Caco-2 (cell line): Measurements from ENCODE around the gene CYB561D1. TPM values are rescaled to one million over a fixed set of nuclear protein-coding genes. Genes with fewer than 3 reads are reported as not detected.

Source experiments
- BruUV-seq: library from RNA; stranded (reverse); fragments of 400-500 nt; replicated peaks from 2 replicates; lab custom pipeline; 2021; lab: Mats Ljungman, UMichigan
- CTCF ChIA-PET: fragments of 300-600 bp; sonication (Branson Sonifier 250); formaldehyde crosslinking; loops from one replicate; lab custom pipeline; 2022; ENCODE audit warnings: antibody characterized with exemption; lab: Charles Lee
- POLR2A ChIA-PET: fragments of 300-600 bp; sonication (Branson Sonifier 250); formaldehyde crosslinking; loops from one replicate; lab custom pipeline; 2022; ENCODE audit warnings: antibody characterized with exemption; lab: Charles Lee
- DNase-seq, 2 experiments: peaks; one replicate each; pipeline versions ENCODE4 v3.0.0 to v3.0.0-alpha.2; 2020 to 2022
- H3K27me3 ChIP-seq: replicated peaks from 2 replicates; pipeline ENCODE4 v1.6.0; 2011; ENCODE audit warnings: low read length; ENCODE audit not compliant: control insufficient read depth, insufficient read depth
- H3K36me3 ChIP-seq: 2 replicates; pipeline ENCODE4 v1.5.1; 2011; ENCODE audit warnings: low read length; ENCODE audit not compliant: control insufficient read depth, insufficient read depth
- H3K4me1 ChIP-seq: fragments of 250-450 bp; sonication (Bioruptor Pico); 2 replicates; pipeline ENCODE4 v1.5.1; 2020; ENCODE audit warnings: mild to moderate bottlenecking
- H3K4me3 ChIP-seq: 2 replicates; pipeline ENCODE4 v1.5.1; 2011; ENCODE audit warnings: low read depth, mild to moderate bottlenecking, control low read depth, low read length
- H3K9me3 ChIP-seq: fragments of 250-450 bp; sonication (Bioruptor Pico); 2 replicates; pipeline ENCODE4 v1.5.1; 2020; ENCODE audit warnings: mild to moderate bottlenecking, moderate library complexity
- H3K27ac Mint-ChIP-seq: one replicate; pipeline ENCODE4 v1.8.0; 2022; ENCODE audit warnings: mixed read lengths; ENCODE audit not compliant: unreplicated experiment
- H3K27me3 Mint-ChIP-seq: one replicate; pipeline ENCODE4 v1.8.0; 2022; ENCODE audit warnings: mixed read lengths; ENCODE audit not compliant: insufficient read depth, unreplicated experiment
- H3K36me3 Mint-ChIP-seq: one replicate; pipeline ENCODE4 v1.8.0; 2022; ENCODE audit warnings: mild to moderate bottlenecking, mixed read lengths; ENCODE audit not compliant: insufficient read depth, unreplicated experiment
- H3K4me1 Mint-ChIP-seq: one replicate; pipeline ENCODE4 v1.8.0; 2022; ENCODE audit warnings: low read depth, mixed read lengths; ENCODE audit not compliant: unreplicated experiment
- H3K4me3 Mint-ChIP-seq: one replicate; pipeline ENCODE4 v1.8.0; 2022; ENCODE audit warnings: mild to moderate bottlenecking, moderate library complexity, mixed read lengths; ENCODE audit not compliant: unreplicated experiment
- H3K9me3 Mint-ChIP-seq: one replicate; pipeline ENCODE4 v1.8.0; 2022; ENCODE audit warnings: mixed read lengths; ENCODE audit not compliant: unreplicated experiment
- intact Hi-C: fragments of 100-400 bp; cut with micrococcal nuclease; formaldehyde crosslinking; loops from one replicate; pipeline ENCODE4 v1.10.0; 2022; ENCODE audit not compliant: unreplicated experiment
- total RNA-seq: library from RNA; stranded (reverse); gene quantifications from 2 replicates; pipeline ENCODE4 v1.2.3, GENCODE V29; 2022
- TF ChIP-seq, protein P1 (sequence below), 2 experiments: fragments of 200-600 bp in 1 of 2; IDR thresholded peaks; 1 replicate in 1 of 2; 2 replicates in 1 of 2; pipeline versions ENCODE4 v1.5.1 to v1.8.0; 2011 to 2022; ENCODE audit warnings: antibody characterized with exemption in 1 of 2, control low read depth in 1 of 2, inconsistent platforms in 1 of 2, low read depth in 1 of 2, low read length in 1 of 2, mild to moderate bottlenecking in 1 of 2, moderate library complexity in 1 of 2; ENCODE audit not compliant: insufficient read depth in 1 of 2, severe bottlenecking in 1 of 2, unreplicated experiment in 1 of 2

Gene CYB561D1
- total RNA-seq, 1 experiment from 2014 or later: 7.3 TPM

DNA sequence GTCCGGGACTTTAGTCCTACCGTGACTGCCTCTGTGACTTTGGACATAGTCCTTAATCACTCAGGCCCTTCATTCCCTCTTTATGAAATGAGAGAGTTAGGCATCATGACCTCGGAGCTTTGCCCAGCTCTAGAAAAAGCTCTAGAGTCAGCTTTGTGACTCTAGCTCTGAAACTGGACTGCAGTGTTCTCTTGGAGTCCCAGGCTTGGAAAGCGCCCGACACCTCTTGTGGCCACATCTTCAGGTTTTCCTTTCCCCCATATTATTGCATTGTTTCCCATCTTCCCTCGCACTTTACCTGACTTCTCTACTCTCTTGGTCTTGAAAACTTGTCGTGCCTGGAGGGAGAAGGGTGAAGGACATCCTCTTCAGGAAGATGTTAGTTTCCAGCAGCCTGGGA is 28.1 kb downstream of the CYB561D1 start:
- Histone ChIP-seq H3K4me1 (no peaks in the 10 kb centered on the region), H3K27me3 (no peaks in the 10 kb centered on the region), H3K36me3 (no peaks in the 10 kb centered on the region), H3K4me3 (no peak overlapping the region), H3K9me3 (no peaks in the 10 kb centered on the region)
- no TSS peak for BruUV-seq
- ChIA-PET CTCF (no interaction called here), POLR2A (no interaction called here)
- TF ChIP-seq, protein P1, sequence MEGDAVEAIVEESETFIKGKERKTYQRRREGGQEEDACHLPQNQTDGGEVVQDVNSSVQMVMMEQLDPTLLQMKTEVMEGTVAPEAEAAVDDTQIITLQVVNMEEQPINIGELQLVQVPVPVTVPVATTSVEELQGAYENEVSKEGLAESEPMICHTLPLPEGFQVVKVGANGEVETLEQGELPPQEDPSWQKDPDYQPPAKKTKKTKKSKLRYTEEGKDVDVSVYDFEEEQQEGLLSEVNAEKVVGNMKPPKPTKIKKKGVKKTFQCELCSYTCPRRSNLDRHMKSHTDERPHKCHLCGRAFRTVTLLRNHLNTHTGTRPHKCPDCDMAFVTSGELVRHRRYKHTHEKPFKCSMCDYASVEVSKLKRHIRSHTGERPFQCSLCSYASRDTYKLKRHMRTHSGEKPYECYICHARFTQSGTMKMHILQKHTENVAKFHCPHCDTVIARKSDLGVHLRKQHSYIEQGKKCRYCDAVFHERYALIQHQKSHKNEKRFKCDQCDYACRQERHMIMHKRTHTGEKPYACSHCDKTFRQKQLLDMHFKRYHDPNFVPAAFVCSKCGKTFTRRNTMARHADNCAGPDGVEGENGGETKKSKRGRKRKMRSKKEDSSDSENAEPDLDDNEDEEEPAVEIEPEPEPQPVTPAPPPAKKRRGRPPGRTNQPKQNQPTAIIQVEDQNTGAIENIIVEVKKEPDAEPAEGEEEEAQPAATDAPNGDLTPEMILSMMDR (IDR thresholded peaks at IDR 0.05; ENCODE audit: insufficient read depth in 1 of 2, low read depth in 1 of 2, low read length in 1 of 2, severe bottlenecking in 1 of 2, unreplicated experiment in 1 of 2): no peak
- DNase-seq: no peak
- H3K27me3 Mint-ChIP-seq: peaks cover 18% of the 10 kb centered on the region
- H3K36me3 Mint-ChIP-seq: no peaks in the 10 kb centered on the region
- H3K9me3 Mint-ChIP-seq: no peaks in the 10 kb centered on the region
- no peak overlapping the region for H3K4me3 Mint-ChIP-seq
- no peaks in the 10 kb centered on the region for H3K4me1 Mint-ChIP-seq
- intact Hi-C loops: no loop called here
- no peak overlapping the region for H3K27ac Mint-ChIP-seq

DNA sequence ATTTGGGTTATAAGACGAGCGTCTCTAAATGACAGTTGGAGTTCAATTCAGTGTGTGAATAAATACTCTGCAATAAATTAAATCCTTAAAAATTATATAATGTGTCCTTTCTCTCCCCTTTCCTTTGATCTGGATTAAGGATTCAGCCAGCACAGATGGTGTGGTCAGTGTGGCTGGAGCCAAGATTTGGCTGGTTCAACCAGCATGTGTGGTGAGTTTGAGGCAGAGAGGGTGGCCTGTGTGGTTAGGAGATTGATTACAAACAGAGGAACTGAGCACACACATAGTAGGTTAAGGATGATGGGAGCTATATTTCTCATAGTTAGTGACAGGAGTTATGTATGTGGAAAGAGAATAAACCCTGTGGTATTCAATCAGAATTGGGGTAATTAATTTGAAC is 29.8 kb downstream of the CYB561D1 start:
- no TSS peak for BruUV-seq
- Mint-ChIP-seq H3K4me3 (no peak overlapping the region), H3K4me1 (no peaks in the 10 kb centered on the region), H3K27ac (no peak overlapping the region), H3K9me3 (no peaks in the 10 kb centered on the region), H3K36me3 (no peaks in the 10 kb centered on the region), H3K27me3 (peaks cover 18% of the 10 kb centered on the region)
- TF ChIP-seq, protein P1 (IDR thresholded peaks at IDR 0.05; ENCODE audit: insufficient read depth in 1 of 2, low read depth in 1 of 2, low read length in 1 of 2, severe bottlenecking in 1 of 2, unreplicated experiment in 1 of 2): no peak
- Histone ChIP-seq H3K9me3 (no peaks in the 10 kb centered on the region), H3K27me3 (no peaks in the 10 kb centered on the region), H3K4me1 (no peaks in the 10 kb centered on the region), H3K36me3 (no peaks in the 10 kb centered on the region), H3K4me3 (no peak overlapping the region)
- intact Hi-C loops: no loop called here
- POLR2A ChIA-PET: no interaction called here
- CTCF ChIA-PET: no interaction called here
- no peak for DNase-seq

DNA sequence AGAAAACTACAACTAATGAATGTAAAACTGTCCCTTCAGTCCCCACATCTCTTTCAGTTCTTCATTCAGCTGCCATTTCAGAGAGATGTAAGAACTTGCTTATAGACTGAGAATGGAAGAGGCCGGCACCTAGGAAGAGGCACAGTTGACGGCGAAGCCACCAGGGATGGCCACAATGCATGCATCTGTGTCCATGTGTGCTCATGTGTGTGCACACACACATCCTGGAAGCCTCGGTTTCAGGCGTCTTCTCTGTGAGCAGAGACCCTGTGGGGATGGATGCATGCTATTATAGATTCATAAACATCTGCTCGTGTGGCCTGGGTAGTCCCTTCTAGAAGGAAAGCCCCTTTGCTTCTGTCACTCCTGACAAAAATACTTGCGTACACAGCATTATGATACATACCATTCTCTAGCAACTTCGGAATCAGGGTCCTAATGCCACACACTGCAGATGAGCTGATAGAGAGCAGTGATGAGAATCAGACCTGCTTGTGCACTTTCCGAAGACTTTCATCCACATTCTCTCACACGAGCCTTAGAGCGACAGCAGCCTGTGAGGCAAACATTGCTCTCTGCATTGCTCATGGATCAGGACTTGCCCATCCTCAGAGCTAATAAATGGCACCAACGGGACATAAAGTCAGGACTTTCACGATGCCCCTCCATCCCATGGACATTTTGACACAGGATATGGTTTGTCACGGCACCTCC is 33.4 kb downstream of the CYB561D1 start:
- Histone ChIP-seq H3K9me3 (no peaks in the 10 kb centered on the region), H3K36me3 (no peaks in the 10 kb centered on the region), H3K4me3 (no peak overlapping the region), H3K4me1 (no peaks in the 10 kb centered on the region), H3K27me3 (no peaks in the 10 kb centered on the region)
- intact Hi-C loops: no loop called here
- ChIA-PET CTCF (no interaction called here), POLR2A (no interaction called here)
- no peak overlapping the region for H3K4me3 Mint-ChIP-seq
- H3K27me3 Mint-ChIP-seq: peaks cover 17% of the 10 kb centered on the region
- H3K27ac Mint-ChIP-seq: no peak overlapping the region
- no TSS peak for BruUV-seq
- no peak for DNase-seq
- no peaks in the 10 kb centered on the region for H3K4me1 Mint-ChIP-seq
- no peaks in the 10 kb centered on the region for H3K36me3 Mint-ChIP-seq
- no peaks in the 10 kb centered on the region for H3K9me3 Mint-ChIP-seq
- TF ChIP-seq, protein P1 (IDR thresholded peaks at IDR 0.05; ENCODE audit: insufficient read depth in 1 of 2, low read depth in 1 of 2, low read length in 1 of 2, severe bottlenecking in 1 of 2, unreplicated experiment in 1 of 2): no peak
